IPS-20b (cell line): ENCODE results near the gene NPIPB4.
"Not testable (repeated sequence)": the region's sequence is repeated elsewhere in the genome, so short reads cannot be mapped to it uniquely, and the experiment has no call there.

Experiments used
- H3K27ac ChIP-seq: one replicate; pipeline ENCODE4 v1.5.1; 2013; ENCODE audit warnings: low read length
- H3K27me3 ChIP-seq: 2 replicates; pipeline ENCODE4 v1.6.1; 2013; ENCODE audit warnings: mild to moderate bottlenecking, low read length, inconsistent platforms; ENCODE audit not compliant: insufficient read depth
- H3K36me3 ChIP-seq: 2 replicates; pipeline ENCODE4 v1.6.1; 2013; ENCODE audit warnings: low read depth, mild to moderate bottlenecking, inconsistent platforms, low read length, moderate library complexity; ENCODE audit not compliant: insufficient read depth
- H3K4me1 ChIP-seq: 2 replicates; pipeline ENCODE4 v1.6.1; 2013; ENCODE audit warnings: mild to moderate bottlenecking, control low read depth, inconsistent platforms, low read length, moderate library complexity; ENCODE audit not compliant: insufficient read depth
- H3K4me3 ChIP-seq: 2 replicates; pipeline ENCODE4 v1.5.1; 2013; ENCODE audit warnings: mild to moderate bottlenecking, low read length, inconsistent platforms
- H3K9ac ChIP-seq: 2 replicates; pipeline ENCODE4 v1.6.1; 2013; ENCODE audit warnings: low read depth, mild to moderate bottlenecking, inconsistent platforms, low read length, moderate library complexity
- H3K9me3 ChIP-seq: 2 replicates; pipeline ENCODE4 v1.6.1; 2013; ENCODE audit warnings: mild to moderate bottlenecking, low read depth, low read length, inconsistent platforms; ENCODE audit not compliant: insufficient read depth

Gene NPIPB4

DNA sequence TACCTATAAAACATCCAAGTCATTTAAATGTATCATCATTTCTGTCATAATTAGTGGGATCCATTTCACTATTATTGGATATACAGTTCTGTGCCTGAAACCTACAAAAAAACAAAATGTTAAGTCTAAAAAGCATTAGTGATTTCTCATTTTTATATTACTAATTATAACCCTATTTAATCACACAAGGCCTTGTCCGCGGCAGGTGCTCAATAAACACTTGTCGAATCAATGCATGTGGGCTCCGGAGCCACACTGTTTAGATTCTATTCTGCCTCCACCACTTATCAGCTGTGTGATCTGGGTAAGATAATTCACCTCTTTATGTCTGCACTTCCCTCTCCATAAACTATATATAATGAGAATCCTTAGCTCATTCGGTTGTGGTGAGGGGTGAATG lies at the start of gene NPIPB4:
Gene NPIPB4 (minus strand): TSS at position 101 of the 400 bp plus-strand sequence. CDS start 378 bp downstream, outside the sequence.
- H3K4me1 ChIP-seq, H3K4me3 ChIP-seq, H3K9me3 ChIP-seq, H3K27ac ChIP-seq, H3K27me3 ChIP-seq, H3K9ac ChIP-seq, H3K36me3 ChIP-seq: not testable (repeated sequence)

GRCh38 chr16:21898998-21899397 lies 41.4 kb upstream of the NPIPB4 start:
- H3K27ac ChIP-seq, H3K9ac ChIP-seq, H3K27me3 ChIP-seq, H3K4me3 ChIP-seq, H3K36me3 ChIP-seq, H3K4me1 ChIP-seq, H3K9me3 ChIP-seq: not testable (repeated sequence)

GRCh38 chr16:21881988-21882387 lies 24.4 kb upstream of the NPIPB4 start:
- H3K4me3 ChIP-seq, H3K9me3 ChIP-seq, H3K36me3 ChIP-seq, H3K9ac ChIP-seq, H3K4me1 ChIP-seq, H3K27me3 ChIP-seq, H3K27ac ChIP-seq: not testable (repeated sequence)

GRCh38 chr16:21837186-21837585 lies 20.4 kb downstream of the NPIPB4 start:
- not testable (repeated sequence) for H3K27ac ChIP-seq, H3K36me3 ChIP-seq, H3K4me1 ChIP-seq, H3K4me3 ChIP-seq, H3K9me3 ChIP-seq, H3K9ac ChIP-seq
- peaks cover 17% of the 10 kb centered on the region for H3K27me3 ChIP-seq

DNA sequence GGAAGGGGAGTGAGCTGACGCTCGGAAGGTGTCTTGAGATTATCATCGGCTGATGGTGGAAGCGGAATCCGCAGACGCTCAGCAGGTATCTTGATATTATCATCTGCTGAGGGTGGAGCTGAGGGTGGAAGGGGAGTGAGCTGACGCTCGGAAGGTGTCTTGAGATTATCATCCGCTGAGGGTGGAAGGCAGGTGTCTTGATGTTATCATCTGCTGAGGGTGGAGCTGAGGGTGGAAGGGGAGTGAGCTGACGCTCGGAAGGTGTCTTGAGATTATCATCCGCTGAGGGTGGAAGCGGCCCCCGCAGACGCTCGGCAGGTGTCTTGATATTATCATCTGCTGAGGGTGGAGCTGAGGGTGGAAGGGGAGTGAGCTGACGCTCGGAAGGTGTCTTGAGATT lies 21.2 kb downstream of the NPIPB4 start:
- not testable (repeated sequence) for H3K9ac ChIP-seq, H3K27ac ChIP-seq, H3K4me3 ChIP-seq, H3K9me3 ChIP-seq, H3K36me3 ChIP-seq, H3K4me1 ChIP-seq
- H3K27me3 ChIP-seq, result peaks cover 17% of the 10 kb centered on the region

DNA sequence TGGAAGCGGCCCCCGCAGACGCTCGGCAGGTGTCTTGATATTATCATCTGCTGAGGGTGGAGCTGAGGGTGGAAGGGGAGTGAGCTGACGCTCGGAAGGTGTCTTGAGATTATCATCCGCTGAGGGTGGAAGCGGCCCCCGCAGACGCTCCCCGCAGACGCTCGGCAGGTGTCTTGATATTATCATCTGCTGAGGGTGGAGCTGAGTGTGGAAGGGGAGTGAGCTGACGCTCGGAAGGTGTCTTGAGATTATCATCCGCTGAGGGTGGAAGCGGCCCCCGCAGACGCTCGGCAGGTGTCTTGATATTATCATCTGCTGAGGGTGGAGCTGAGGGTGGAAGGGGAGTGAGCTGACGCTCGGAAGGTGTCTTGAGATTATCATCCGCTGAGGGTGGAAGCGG lies 21.8 kb downstream of the NPIPB4 start:
- not testable (repeated sequence) for H3K27ac ChIP-seq, H3K36me3 ChIP-seq, H3K4me3 ChIP-seq, H3K4me1 ChIP-seq, H3K9me3 ChIP-seq, H3K9ac ChIP-seq
- H3K27me3 ChIP-seq, result peaks cover 17% of the 10 kb centered on the region

GRCh38 chr16:21834211-21834610 lies 23.3 kb downstream of the NPIPB4 start:
- not testable (repeated sequence) for H3K9ac ChIP-seq, H3K9me3 ChIP-seq, H3K4me1 ChIP-seq, H3K4me3 ChIP-seq, H3K36me3 ChIP-seq, H3K27ac ChIP-seq
- H3K27me3 ChIP-seq, result peaks cover 17% of the 10 kb centered on the region

DNA sequence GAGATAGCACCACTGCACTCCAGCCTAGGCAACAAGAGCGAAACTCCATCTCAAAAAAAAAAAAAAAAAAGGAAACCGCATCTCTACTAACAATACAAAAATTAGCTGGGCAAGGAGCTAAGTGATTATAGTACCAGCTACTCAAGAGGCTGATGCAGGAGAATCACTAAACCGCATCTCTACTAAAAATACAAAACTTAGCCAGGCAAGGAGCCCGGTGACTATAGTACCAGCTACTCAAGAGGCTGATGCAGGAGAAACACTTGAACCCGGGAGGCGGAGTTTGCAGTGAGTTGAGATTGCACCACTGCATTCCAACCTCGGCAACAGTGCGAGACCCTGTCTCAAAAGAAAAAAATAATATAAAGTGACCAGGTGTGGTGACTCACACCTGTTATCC lies 27.6 kb downstream of the NPIPB4 start:
- not testable (repeated sequence) for H3K36me3 ChIP-seq

GRCh38 chr16:21826067-21826706 lies 31.4 kb downstream of the NPIPB4 start:
- H3K4me3 ChIP-seq, H3K36me3 ChIP-seq, H3K27ac ChIP-seq, H3K9me3 ChIP-seq, H3K27me3 ChIP-seq, H3K9ac ChIP-seq, H3K4me1 ChIP-seq: not testable (repeated sequence)

More for the DNA sequence above, 27.6 kb downstream of the NPIPB4 start:
- not testable (repeated sequence) for H3K27me3 ChIP-seq, H3K4me1 ChIP-seq, H3K27ac ChIP-seq, H3K4me3 ChIP-seq, H3K9ac ChIP-seq, H3K9me3 ChIP-seq

GRCh38 chr16:21825526-21825925 lies 32.0 kb downstream of the NPIPB4 start:
- H3K4me1 ChIP-seq, H3K27me3 ChIP-seq, H3K9me3 ChIP-seq, H3K36me3 ChIP-seq, H3K27ac ChIP-seq, H3K4me3 ChIP-seq, H3K9ac ChIP-seq: not testable (repeated sequence)

- H3K4me1 ChIP-seq, H3K4me3 ChIP-seq, H3K9ac ChIP-seq, H3K27me3 ChIP-seq, H3K27ac ChIP-seq, H3K9me3 ChIP-seq, H3K36me3 ChIP-seq: not testable (repeated sequence)
These were observed 34.3 kb downstream of the NPIPB4 start for GRCh38 chr16:21823258-21823657.

DNA sequence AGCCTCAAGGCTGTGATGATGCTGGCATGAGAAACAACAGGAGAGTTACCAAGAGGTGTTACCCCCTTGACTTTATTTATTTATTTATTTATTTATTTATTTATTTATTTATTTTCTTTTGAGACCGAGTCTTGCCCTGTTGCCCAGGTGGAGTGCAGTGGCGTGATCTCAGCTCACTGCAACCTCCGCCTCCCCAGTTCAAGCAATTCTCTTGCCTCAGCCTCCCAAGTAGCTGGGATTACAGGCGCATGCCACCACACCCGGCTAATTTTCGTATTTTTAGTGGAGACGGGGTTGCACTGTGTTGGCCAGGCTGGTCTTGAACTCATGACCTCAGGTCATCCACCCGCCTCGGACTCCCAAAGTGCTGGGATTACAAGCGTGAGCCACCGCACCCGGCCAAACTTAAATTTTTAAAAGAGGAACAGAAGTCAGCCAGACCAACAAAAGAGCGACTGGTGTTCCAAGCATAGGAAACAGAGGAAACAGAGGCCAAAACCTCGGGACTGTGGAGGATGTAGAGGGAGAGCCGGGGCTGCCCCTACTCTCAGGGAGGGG lies 36.6 kb downstream of the NPIPB4 start:
- peak overlapping the region; percentile 91 for H3K4me3 ChIP-seq
- not testable (repeated sequence) for H3K27ac ChIP-seq

More for the DNA sequence above, 36.6 kb downstream of the NPIPB4 start:
- H3K36me3 ChIP-seq, H3K4me1 ChIP-seq, H3K9me3 ChIP-seq, H3K27me3 ChIP-seq: not testable (repeated sequence)
- peak overlapping the region; percentile 93; the same call in 1 of the 2 replicates for H3K9ac ChIP-seq
